Stomach (tissue), 4 donors: ENCODE measurements around the gene FNTB.

Experiments used
- EP300 ChIP-seq: sonication (generic); formaldehyde crosslinking; IDR thresholded peaks from one replicate; pipeline ENCODE4 v1.6.1; 2017; ENCODE audit warnings: antibody characterized with exemption
- POLR2A ChIP-seq, 4 donors: fragments of 450-650 bp; IDR thresholded peaks; one replicate each; pipeline ENCODE4 v1.6.1; 2016; ENCODE audit warnings: antibody characterized with exemption in 4 of 4, control low read depth in 2 of 4, mild to moderate bottlenecking in 1 of 4, moderate library complexity in 1 of 4
- POLR2AphosphoS5 ChIP-seq, 3 donors: sonication (generic); formaldehyde crosslinking; IDR thresholded peaks; one replicate each; pipeline ENCODE4 v1.6.1; 2016; ENCODE audit warnings: antibody characterized with exemption in 3 of 3
- TF ChIP-seq, protein P1 (sequence below), 7 experiments: fragments of 450-650 bp in 4 of 7; fragments of 200-600 bp in 3 of 7; sonication (generic) in 3 of 7; IDR thresholded peaks; one replicate each; pipeline ENCODE4 v1.5.1; 2016 to 2019; ENCODE audit warnings: antibody characterized with exemption in 7 of 7, control low read depth in 2 of 7, mild to moderate bottlenecking in 1 of 7

DNA sequence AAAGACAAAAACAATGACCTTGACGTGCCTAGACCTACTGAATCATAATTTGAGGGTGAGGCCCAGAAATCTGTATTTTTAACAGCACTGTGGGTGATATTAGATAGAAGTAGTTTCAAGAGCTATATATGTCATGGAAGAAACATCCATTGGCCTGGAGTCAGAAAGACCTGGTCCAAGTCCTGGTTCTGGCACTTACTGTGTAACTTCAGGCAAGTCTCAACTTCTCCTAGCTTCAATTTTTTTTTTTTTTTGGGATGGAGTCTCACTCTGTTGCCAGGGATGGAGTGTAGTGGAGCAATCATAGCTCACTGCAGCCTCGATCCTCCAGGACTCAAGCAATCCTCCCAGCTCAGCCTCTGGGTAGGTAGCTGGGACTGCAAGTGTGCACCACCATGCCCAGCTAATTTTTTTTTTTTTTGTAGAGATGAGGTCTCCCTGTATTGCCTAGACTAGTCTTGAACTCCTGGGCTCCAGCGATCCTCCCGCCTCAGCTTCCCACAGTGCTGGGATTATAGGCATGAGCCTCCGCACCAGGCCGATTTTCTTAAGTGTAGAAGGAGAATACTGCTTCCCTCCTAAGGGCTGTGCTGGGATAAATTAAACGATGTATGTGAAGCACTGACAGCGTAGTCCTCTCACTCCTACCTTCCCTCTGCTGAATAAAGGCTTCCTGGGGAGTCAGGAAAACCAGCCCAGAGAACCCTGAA is 29.8 kb upstream of the FNTB start:
- TF ChIP-seq, protein P1, sequence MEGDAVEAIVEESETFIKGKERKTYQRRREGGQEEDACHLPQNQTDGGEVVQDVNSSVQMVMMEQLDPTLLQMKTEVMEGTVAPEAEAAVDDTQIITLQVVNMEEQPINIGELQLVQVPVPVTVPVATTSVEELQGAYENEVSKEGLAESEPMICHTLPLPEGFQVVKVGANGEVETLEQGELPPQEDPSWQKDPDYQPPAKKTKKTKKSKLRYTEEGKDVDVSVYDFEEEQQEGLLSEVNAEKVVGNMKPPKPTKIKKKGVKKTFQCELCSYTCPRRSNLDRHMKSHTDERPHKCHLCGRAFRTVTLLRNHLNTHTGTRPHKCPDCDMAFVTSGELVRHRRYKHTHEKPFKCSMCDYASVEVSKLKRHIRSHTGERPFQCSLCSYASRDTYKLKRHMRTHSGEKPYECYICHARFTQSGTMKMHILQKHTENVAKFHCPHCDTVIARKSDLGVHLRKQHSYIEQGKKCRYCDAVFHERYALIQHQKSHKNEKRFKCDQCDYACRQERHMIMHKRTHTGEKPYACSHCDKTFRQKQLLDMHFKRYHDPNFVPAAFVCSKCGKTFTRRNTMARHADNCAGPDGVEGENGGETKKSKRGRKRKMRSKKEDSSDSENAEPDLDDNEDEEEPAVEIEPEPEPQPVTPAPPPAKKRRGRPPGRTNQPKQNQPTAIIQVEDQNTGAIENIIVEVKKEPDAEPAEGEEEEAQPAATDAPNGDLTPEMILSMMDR (IDR thresholded peaks at IDR 0.05), result no peak
- TF ChIP-seq POLR2A (IDR thresholded peaks at IDR 0.05) (no peak), EP300 (no peak), POLR2AphosphoS5 (IDR thresholded peaks at IDR 0.05) (no peak)
